Effector CD4-positive, alpha-beta T cell (primary cell): ENCODE measurements around the gene N4BP2.
A peak's percentile ranks its signal among the peaks of the same experiment; 100 is the strongest.

Source experiments
- DNase-seq: peaks from one replicate; pipeline ENCODE4 v3.0.0-alpha.2; 2020

The N4BP2 gene

GRCh38 chr4:40193578-40193977 is 136.9 kb downstream of the N4BP2 start:
- no peak for DNase-seq

GRCh38 chr4:40194602-40195161 is 138.0 kb downstream of the N4BP2 start:
- DNase-seq, result peak; percentile 42

- no peak for DNase-seq
Measured at GRCh38 chr4:40195182-40196177, 138.8 kb downstream of the N4BP2 start.

- no peak for DNase-seq
Measured at GRCh38 chr4:40196272-40196671, 139.6 kb downstream of the N4BP2 start.

- DNase-seq, result peak; percentile 72
Measured at GRCh38 chr4:40196724-40197281, 140.2 kb downstream of the N4BP2 start, which contains the start of gene RHOH. Gene RHOH (plus strand): TSS chr4:40197031. CDS start chr4:40243387, 46,356 bp downstream.

- DNase-seq, result no peak
Measured at GRCh38 chr4:40197879-40198689, 141.4 kb downstream of the N4BP2 start.

GRCh38 chr4:40199179-40199670 is 142.6 kb downstream of the N4BP2 start:
- no peak for DNase-seq

- peak; percentile 43 for DNase-seq
Measured at GRCh38 chr4:40199999-40200874, 143.6 kb downstream of the N4BP2 start.

- DNase-seq, result no peak
Measured at GRCh38 chr4:40200875-40201801, 144.5 kb downstream of the N4BP2 start.

GRCh38 chr4:40201898-40202297 is 145.2 kb downstream of the N4BP2 start:
- DNase-seq, result no peak

- no peak for DNase-seq
Measured at GRCh38 chr4:40202474-40202873, 145.8 kb downstream of the N4BP2 start.

GRCh38 chr4:40204507-40205258 is 148.0 kb downstream of the N4BP2 start:
- DNase-seq, result no peak

GRCh38 chr4:40205259-40206198 is 148.9 kb downstream of the N4BP2 start:
- no peak for DNase-seq

GRCh38 chr4:40206426-40206825 is 149.8 kb downstream of the N4BP2 start:
- DNase-seq, result no peak
